ENCODE data around the gene NAA25. TPM values are rescaled to one million over a fixed set of nuclear protein-coding genes. Genes with fewer than 3 reads are reported as not detected.
A peak's percentile ranks its signal among the peaks of the same experiment; 100 is the strongest.

NAA25 gene
- total and polyA plus RNA-seq, 2 of the 4 experiments (the other 2 are of a cell fraction) = 10.3 to 25.5 TPM

DNA sequence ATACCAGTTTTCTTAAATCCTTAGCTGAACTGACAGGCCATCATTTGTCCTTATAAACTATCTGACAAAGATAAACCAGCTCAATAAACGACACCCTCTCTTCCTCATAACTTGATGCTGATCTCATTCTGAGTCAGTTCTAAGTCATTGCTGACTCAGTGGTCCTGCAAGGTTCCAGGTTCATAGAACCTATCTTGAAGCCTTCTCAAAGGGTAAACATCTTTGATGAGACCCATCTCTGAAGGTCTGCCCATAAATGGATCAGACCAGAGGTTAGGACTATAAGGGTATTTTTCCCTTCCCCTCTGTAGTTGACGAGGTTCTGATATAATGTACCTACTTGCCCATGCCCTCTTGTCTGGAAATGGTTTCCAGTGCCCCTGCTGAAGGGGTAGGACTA, 11.9 kb downstream of the NAA25 start:
- H3K4me2 ChIP-seq (ENCODE audit: low read depth, low read length) = peak overlapping the region; percentile 59; the same call in 1 of the 2 replicates

More for the DNA sequence above, 11.9 kb downstream of the NAA25 start:
- BruUV-seq (replicated peaks) = no TSS peak
- H4K5ac ChIP-seq (ENCODE audit: low read depth, low read length) = peak overlapping the region; percentile 80; the same call in 1 of the 2 replicates
- intact Hi-C loops (cut with micrococcal nuclease) (no loop called here), dilution Hi-C loops (cut with HindIII; ENCODE audit: low sequenced_read_pairs, unreplicated experiment) (no loop called here), in situ Hi-C loops (cut with MboI; ENCODE audit: low sequenced_read_pairs) (no loop called here)
- H2AK9ac ChIP-seq (replicated peaks; ENCODE audit: low read depth, low read length, poor library complexity) = peak overlapping the region; percentile 85
- H3K18ac ChIP-seq (ENCODE audit: low read depth, low read length) = peak overlapping the region; percentile 94; the same call in 1 of the 2 replicates
- peaks cover 18 to 64% of the 10 kb centered on the region in 2 experiments for H3K79me1 ChIP-seq (ENCODE audit: low read depth in 1 of 2, low read length in 2 of 2)
- DNase-seq = peak; percentile 89
- POLR2A ChIA-PET (ENCODE audit: unreplicated experiment) = interaction anchor here (0.6 kb wide), 1 partner anchor 10 kb away, joined by 4 read pairs; no protein-coding TSS in a partner anchor
- H3K56ac ChIP-seq (ENCODE audit: extremely low read depth, insufficient read depth, low read length) = peak overlapping the region; percentile 92
- no peaks in the 10 kb centered on the region for H3K27me3 ChIP-seq (ENCODE audit: control insufficient read depth, insufficient read depth, low read length)
- peak; percentile 86 for ATAC-seq (ENCODE audit: low read depth)
- peak overlapping the region; percentile 96 for H3K27ac ChIP-seq (ENCODE audit: insufficient read depth, low read length)
- H3K14ac ChIP-seq (replicated peaks; ENCODE audit: low read depth, low read length) = peak overlapping the region; percentile 96
- WGBS, 2 experiments (ENCODE audit: extremely low coverage in 2 of 2, insufficient read length in 1 of 2) = 0% methylated on average over 1 of the region's 2 CpGs; no CpG with 5 or more reads in 1 of the 2 experiments
- no peaks in the 10 kb centered on the region for H3K9me3 ChIP-seq (ENCODE audit: control insufficient read depth, insufficient read depth, low read length)
- peak overlapping the region; percentile 98 for H2BK120ac ChIP-seq (ENCODE audit: low read depth, low read length)
- peak overlapping the region; percentile 98 for H4K91ac ChIP-seq (ENCODE audit: insufficient read depth, low read depth, low read length)
- H2BK15ac ChIP-seq (ENCODE audit: low read depth, low read length) = peak overlapping the region; percentile 98; the same call in 2 of the 3 replicates
- CTCF ChIA-PET = no interaction called here
- H3K9ac ChIP-seq (ENCODE audit: low read depth, low read length) = no peak overlapping the region
- peaks cover 13% of the 10 kb centered on the region for H3K36me3 ChIP-seq (ENCODE audit: control insufficient read depth, insufficient read depth, low read length)
- no peak overlapping the region for H2AFZ ChIP-seq (replicated peaks; ENCODE audit: low read length, poor library complexity)
- peak overlapping the region; percentile 99 for H2BK5ac ChIP-seq (ENCODE audit: low read depth, low read length, poor library complexity, severe bottlenecking)
- TF ChIP-seq MAFK (IDR thresholded peaks at IDR 0.05; ENCODE audit: low read depth, low read length) (peak; percentile 80), CEBPB (IDR thresholded peaks at IDR 0.05; ENCODE audit: low read depth, low read length) (no peak), SMC3 (IDR thresholded peaks at IDR 0.05; ENCODE audit: low read depth, low read length) (no peak), BHLHE40 (IDR thresholded peaks at IDR 0.05; ENCODE audit: low read depth, low read length) (peak; percentile 14; the same call in 1 of the 2 replicates), NFE2L2 (IDR thresholded peaks at IDR 0.05; ENCODE audit: low read depth, low read length) (no peak), FOS (IDR thresholded peaks at IDR 0.05; ENCODE audit: low read depth, low read length) (peak; percentile 83), USF2 (IDR thresholded peaks at IDR 0.05; ENCODE audit: low read depth, low read length) (no peak), CHD1 (IDR thresholded peaks at IDR 0.05; ENCODE audit: low read depth, low read length) (no peak), RCOR1 (IDR thresholded peaks at IDR 0.05; ENCODE audit: insufficient replicate concordance, low read length) (peak; percentile 44), RFX5 (IDR thresholded peaks at IDR 0.05; ENCODE audit: low read depth, low read length) (no peak), MXI1 (IDR thresholded peaks at IDR 0.05; ENCODE audit: borderline replicate concordance, low read depth, low read length) (no peak), POLR2A (IDR thresholded peaks at IDR 0.05; ENCODE audit: low read depth, low read length) (no peak), RAD21 (IDR thresholded peaks at IDR 0.05; ENCODE audit: low read length) (no peak), CTCF (conservative IDR thresholded peaks at IDR 0.05; ENCODE audit: low read depth, low read length) (no peak), ELK1 (IDR thresholded peaks at IDR 0.05; ENCODE audit: borderline replicate concordance, low read depth, low read length) (no peak), MAZ (IDR thresholded peaks at IDR 0.05; ENCODE audit: borderline replicate concordance, low read depth, low read length) (no peak)
- H2BK20ac ChIP-seq (ENCODE audit: low read depth, low read length) = peak overlapping the region; percentile 95
- H3K4me1 ChIP-seq (ENCODE audit: control insufficient read depth, insufficient read depth, low read length) = peaks cover 6% of the 10 kb centered on the region; the same call in 1 of the 2 replicates
- H3K23ac ChIP-seq (ENCODE audit: low read depth, low read length) = peak overlapping the region; percentile 93
- peaks cover 5% of the 10 kb centered on the region; the same call in 1 of the 2 replicates for H4K20me1 ChIP-seq (ENCODE audit: insufficient read depth, low read length)
- H4K8ac ChIP-seq (ENCODE audit: low read depth in 2 of 2, low read length in 2 of 2) = peak overlapping the region; percentile 78 to 92
- H3K9me1 ChIP-seq (ENCODE audit: insufficient read depth, low read length) = 0 out of 2 replicates have a peak, but pooled peaks cover 8% of the 10 kb centered on the region
- H3K4ac ChIP-seq (ENCODE audit: low read depth, low read length) = peak overlapping the region; percentile 97
- peak overlapping the region; percentile 99 for H2AK5ac ChIP-seq (ENCODE audit: low read depth, low read length)
- H3K4me3 ChIP-seq (ENCODE audit: insufficient read depth, low read depth, low read length) = no peak overlapping the region

All from IMR-90 (cell line).